Panc1 (cell line): ENCODE data around the gene SERTAD2. TPM values are rescaled to one million over a fixed set of nuclear protein-coding genes. Genes with fewer than 3 reads are reported as not detected.

Source experiments
- ATAC-seq: fragments of 200-7000 bp; cut with Tn5 transposase; 2 replicates; pipeline ENCODE4 v1.9.1; 2020; ENCODE audit warnings: mild to moderate bottlenecking, moderate library complexity
- BruUV-seq: library from RNA; stranded (reverse); fragments of 400-500 nt; replicated peaks from 2 replicates; lab custom pipeline; 2021; lab: Mats Ljungman, UMichigan
- CTCF ChIA-PET: fragments of 300-600 bp; sonication (Branson Sonifier 250); formaldehyde crosslinking; loops from one replicate; lab custom pipeline; 2022; ENCODE audit warnings: antibody characterized with exemption; lab: Charles Lee
- POLR2A ChIA-PET: fragments of 300-600 bp; sonication (Branson Sonifier 250); formaldehyde crosslinking; loops from one replicate; lab custom pipeline; 2022; ENCODE audit warnings: antibody characterized with exemption; lab: Charles Lee
- DNase-seq: peaks from one replicate; pipeline ENCODE4 v3.0.0-alpha.2; 2010; ENCODE audit warnings: low read depth, low spot score
- H3K27ac ChIP-seq: 2 replicates; pipeline ENCODE4 v1.5.1; 2011; ENCODE audit warnings: mild to moderate bottlenecking, low read length, inconsistent platforms
- H3K27me3 ChIP-seq: fragments of 200-500 bp; sonication (Bioruptor generic); 2 replicates; pipeline ENCODE4 v1.6.0; 2014; ENCODE audit warnings: low read length, inconsistent platforms; ENCODE audit not compliant: control insufficient read depth, insufficient read depth
- H3K36me3 ChIP-seq: fragments of 200-500 bp; sonication (Bioruptor generic); 2 replicates; pipeline ENCODE4 v1.5.1; 2014; ENCODE audit warnings: inconsistent platforms, mild to moderate bottlenecking, low read length, moderate library complexity; ENCODE audit not compliant: control insufficient read depth, insufficient read depth
- H3K4me1 ChIP-seq: 2 replicates; pipeline ENCODE4 v1.5.1; 2011; ENCODE audit warnings: inconsistent platforms, mild to moderate bottlenecking, low read length, moderate library complexity; ENCODE audit not compliant: control insufficient read depth, insufficient read depth
- H3K4me3 ChIP-seq, 2 experiments: 2 replicates each; pipeline ENCODE4 v1.5.1; 2011 to 2012; ENCODE audit warnings: low read depth in 2 of 2, low read length in 2 of 2, mild to moderate bottlenecking in 2 of 2, inconsistent platforms in 1 of 2, moderate library complexity in 1 of 2
- H3K9me3 ChIP-seq: fragments of 200-500 bp; sonication (Bioruptor generic); 2 replicates; pipeline ENCODE4 v1.5.1; 2014; ENCODE audit warnings: low read depth, mild to moderate bottlenecking, inconsistent platforms, low read length, moderate library complexity; ENCODE audit not compliant: control insufficient read depth, insufficient read depth
- CTCF ChIP-seq: fragments of 450-650 bp; IDR thresholded peaks from 2 replicates; pipeline ENCODE4 v1.5.1; 2017; ENCODE audit warnings: mild to moderate bottlenecking
- POLR2AphosphoS5 ChIP-seq: IDR thresholded peaks from 2 replicates; pipeline ENCODE4 v1.6.1; 2012; ENCODE audit warnings: mild to moderate bottlenecking, low read depth, low read length, moderate library complexity
- REST ChIP-seq, 2 experiments: IDR thresholded peaks; 2 replicates each; pipeline ENCODE4 v1.6.1; 2011 to 2012; ENCODE audit warnings: low read depth in 2 of 2, control low read depth in 1 of 2, low read length in 1 of 2, mild to moderate bottlenecking in 1 of 2, moderate library complexity in 1 of 2; ENCODE audit not compliant: insufficient read depth in 1 of 2
- SIN3A ChIP-seq: IDR thresholded peaks from 2 replicates; pipeline ENCODE4 v1.6.1; 2012; ENCODE audit warnings: low read depth, mild to moderate bottlenecking, low read length, moderate library complexity, borderline replicate concordance; ENCODE audit not compliant: insufficient read depth
- TCF7L2 ChIP-seq: IDR thresholded peaks from 2 replicates; pipeline ENCODE4 v1.6.1; 2011; ENCODE audit warnings: mild to moderate bottlenecking, low read depth, low read length, inconsistent platforms
- in situ Hi-C: cut with HindIII; loops from 2 replicates; pipeline ENCODE4 v1.10.0; 2016; ENCODE audit warnings: low sequenced_read_pairs, low pct_unique_long_range_greater_than_20kb
- intact Hi-C: fragments of 100-400 bp; cut with micrococcal nuclease; formaldehyde crosslinking; loops from one replicate; pipeline ENCODE4 v1.10.0; 2022; ENCODE audit not compliant: unreplicated experiment
- total RNA-seq: library from RNA; stranded (reverse); gene quantifications from one replicate; pipeline ENCODE4 v1.2.1, GENCODE V29; 2021; ENCODE audit not compliant: unreplicated experiment

The SERTAD2 gene
- total RNA-seq, 1 experiment from 2014 or later, result 24.3 TPM

GRCh38 chr2:64652231-64653108, 1.2 kb downstream of the SERTAD2 start:
- in situ Hi-C loops, result no loop called here
- Histone ChIP-seq H3K36me3 (peaks cover 4% of the 10 kb centered on the region; the same call in 1 of the 2 replicates), H3K4me1 (peaks cover 59% of the 10 kb centered on the region), H3K27me3 (no peaks in the 10 kb centered on the region), H3K27ac (peak overlapping the region; percentile 94), H3K9me3 (no peaks in the 10 kb centered on the region), H3K4me3 (peak overlapping the region; percentile 76 to 80)
- BruUV-seq, result TSS peak; percentile 70
- DNase-seq (no peak), ATAC-seq (0 out of 2 replicates have a peak, but pooled peaks have one; percentile 16)
- intact Hi-C loops, result loop anchor here (10.0 kb wide), 1 partner anchor 72 kb away; no protein-coding TSS in a partner anchor
- CTCF ChIA-PET, result interaction anchor here (0.6 to 2.1 kb wide), 3 partner anchors 9 to 478 kb away, joined by 3 to 10 read pairs (median 6); no protein-coding TSS in a partner anchor
- TF ChIP-seq SIN3A (0 out of 2 replicates have a peak, but pooled peaks have one; percentile 59), REST (IDR thresholded peaks at IDR 0.05; ENCODE audit: insufficient read depth in 1 of 2, low read depth in 2 of 2, low read length in 1 of 2) (no peak)
- POLR2A ChIA-PET, result interaction anchor here (0.6 kb wide), 1 partner anchor 46 kb away, joined by 5 read pairs; no protein-coding TSS in a partner anchor

- Histone ChIP-seq H3K9me3 (no peaks in the 10 kb centered on the region), H3K4me3 (peak overlapping the region; percentile 31 to 80), H3K36me3 (peaks cover 4% of the 10 kb centered on the region; the same call in 1 of the 2 replicates), H3K27me3 (no peaks in the 10 kb centered on the region), H3K27ac (peak overlapping the region; percentile 94), H3K4me1 (peaks cover 68% of the 10 kb centered on the region)
- TF ChIP-seq TCF7L2, result no peak
- ChIA-PET POLR2A (no interaction called here), CTCF (interaction anchor here (0.6 to 2.1 kb wide), 2 partner anchors 8 to 11 kb away, joined by 3 to 6 read pairs; no protein-coding TSS in a partner anchor)
- ATAC-seq, result no peak
- BruUV-seq, result no TSS peak
- intact Hi-C loops, result loop anchor here (10.0 kb wide), 1 partner anchor 73 kb away; no protein-coding TSS in a partner anchor
- in situ Hi-C loops, result no loop called here
- no peak for DNase-seq
Observed at GRCh38 chr2:64651590-64651989, 2.1 kb downstream of the SERTAD2 start.

GRCh38 chr2:64650722-64651338, 2.9 kb downstream of the SERTAD2 start:
- DNase-seq, result no peak
- intact Hi-C loops (loop anchor here (10.0 kb wide), 1 partner anchor 74 kb away; no protein-coding TSS in a partner anchor), in situ Hi-C loops (no loop called here)
- H3K27ac ChIP-seq, result peak overlapping the region; percentile 94
- no peaks in the 10 kb centered on the region for H3K9me3 ChIP-seq
- no peak overlapping the region; a peak in 1 of 4 replicates for H3K4me3 ChIP-seq
- peaks cover 72% of the 10 kb centered on the region for H3K4me1 ChIP-seq
- TF ChIP-seq POLR2AphosphoS5 (no peak), REST (IDR thresholded peaks at IDR 0.05; ENCODE audit: insufficient read depth in 1 of 2, low read depth in 2 of 2, low read length in 1 of 2) (no peak), CTCF (no peak), TCF7L2 (no peak), SIN3A (no peak)
- BruUV-seq, result no TSS peak
- H3K27me3 ChIP-seq, result no peaks in the 10 kb centered on the region
- ATAC-seq, result no peak
- POLR2A ChIA-PET, result interaction anchor here (0.6 kb wide), 1 partner anchor 577 kb away, joined by 3 read pairs; the partner anchor contains the start of gene ACTR2
- H3K36me3 ChIP-seq, result peaks cover 4% of the 10 kb centered on the region; the same call in 1 of the 2 replicates
- CTCF ChIA-PET, result no interaction called here
